Mesendoderm (in vitro differentiated cells): ENCODE data around the gene SPC24.

Experiments used
- DNase-seq: peaks from one replicate; pipeline ENCODE4 v3.0.0; 2013
- H2AK5ac ChIP-seq: 2 replicates; pipeline ENCODE4 v1.6.1; 2013; ENCODE audit warnings: low read length, inconsistent platforms
- H2BK120ac ChIP-seq: 2 replicates; pipeline ENCODE4 v1.6.1; 2013; ENCODE audit warnings: low read depth, mild to moderate bottlenecking, low read length, moderate library complexity, mixed read lengths
- H2BK15ac ChIP-seq: replicated peaks from 2 replicates; pipeline ENCODE4 v1.6.1; 2013; ENCODE audit warnings: low read depth, mild to moderate bottlenecking, moderate library complexity
- H2BK5ac ChIP-seq: 2 replicates; pipeline ENCODE4 v1.6.1; 2013; ENCODE audit warnings: low read length, inconsistent platforms
- H3K18ac ChIP-seq: 2 replicates; pipeline ENCODE4 v1.6.1; 2013; ENCODE audit warnings: mild to moderate bottlenecking, low read length, mixed read lengths
- H3K23ac ChIP-seq: one replicate; pipeline ENCODE4 v1.6.1; 2013; ENCODE audit warnings: low read length
- H3K27ac ChIP-seq: 2 replicates; pipeline ENCODE4 v1.5.1; 2013; ENCODE audit warnings: low read depth, mild to moderate bottlenecking, inconsistent platforms, low read length, moderate library complexity
- H3K27me3 ChIP-seq: 2 replicates; pipeline ENCODE4 v1.6.1; 2013; ENCODE audit warnings: low read length, control low read depth, mild to moderate bottlenecking, inconsistent platforms; ENCODE audit not compliant: insufficient read depth, poor library complexity
- H3K36me3 ChIP-seq: 2 replicates; pipeline ENCODE4 v1.6.1; 2013; ENCODE audit warnings: low read length, inconsistent platforms; ENCODE audit not compliant: control insufficient read depth, insufficient read depth
- H3K4ac ChIP-seq: one replicate; pipeline ENCODE4 v1.6.1; 2013; ENCODE audit warnings: low read depth, mild to moderate bottlenecking, low read length, moderate library complexity
- H3K4me1 ChIP-seq: 2 replicates; pipeline ENCODE4 v1.6.1; 2013; ENCODE audit warnings: low read depth, low read length, inconsistent platforms; ENCODE audit not compliant: control insufficient read depth
- H3K4me2 ChIP-seq: 2 replicates; pipeline ENCODE4 v1.6.1; 2013; ENCODE audit warnings: low read length
- H3K4me3 ChIP-seq: 2 replicates; pipeline ENCODE4 v1.5.1; 2013; ENCODE audit warnings: mild to moderate bottlenecking, low read length
- H3K56ac ChIP-seq: one replicate; pipeline ENCODE4 v1.6.1; 2013; ENCODE audit warnings: low read length
- H3K79me1 ChIP-seq: 2 replicates; pipeline ENCODE4 v1.6.1; 2013; ENCODE audit warnings: low read length, inconsistent platforms
- H3K79me2 ChIP-seq: 2 replicates; pipeline ENCODE4 v1.6.1; 2013; ENCODE audit warnings: mild to moderate bottlenecking, low read length; ENCODE audit not compliant: control insufficient read depth, insufficient read depth
- H3K9ac ChIP-seq: 2 replicates; pipeline ENCODE4 v1.6.1; 2013; ENCODE audit warnings: low read length, inconsistent platforms
- H4K5ac ChIP-seq: one replicate; pipeline ENCODE4 v1.6.1; 2013; ENCODE audit warnings: low read length
- H4K8ac ChIP-seq: one replicate; pipeline ENCODE4 v1.6.1; 2013; ENCODE audit warnings: low read depth, mild to moderate bottlenecking, control low read depth, low read length, moderate library complexity
- WGBS: extraction: QIAGEN DNeasy Blood & Tissue Kit; methylation state at CpG from one replicate; pipeline ENCODE4 v1.1.7; 2013; ENCODE audit warnings: low lambda C conversion rate, missing lambda C conversion rate; ENCODE audit not compliant: insufficient coverage; ENCODE audit errors: extremely low coverage; 5-methylcytosine and 5-hydroxymethylcytosine counted together

The SPC24 gene

DNA sequence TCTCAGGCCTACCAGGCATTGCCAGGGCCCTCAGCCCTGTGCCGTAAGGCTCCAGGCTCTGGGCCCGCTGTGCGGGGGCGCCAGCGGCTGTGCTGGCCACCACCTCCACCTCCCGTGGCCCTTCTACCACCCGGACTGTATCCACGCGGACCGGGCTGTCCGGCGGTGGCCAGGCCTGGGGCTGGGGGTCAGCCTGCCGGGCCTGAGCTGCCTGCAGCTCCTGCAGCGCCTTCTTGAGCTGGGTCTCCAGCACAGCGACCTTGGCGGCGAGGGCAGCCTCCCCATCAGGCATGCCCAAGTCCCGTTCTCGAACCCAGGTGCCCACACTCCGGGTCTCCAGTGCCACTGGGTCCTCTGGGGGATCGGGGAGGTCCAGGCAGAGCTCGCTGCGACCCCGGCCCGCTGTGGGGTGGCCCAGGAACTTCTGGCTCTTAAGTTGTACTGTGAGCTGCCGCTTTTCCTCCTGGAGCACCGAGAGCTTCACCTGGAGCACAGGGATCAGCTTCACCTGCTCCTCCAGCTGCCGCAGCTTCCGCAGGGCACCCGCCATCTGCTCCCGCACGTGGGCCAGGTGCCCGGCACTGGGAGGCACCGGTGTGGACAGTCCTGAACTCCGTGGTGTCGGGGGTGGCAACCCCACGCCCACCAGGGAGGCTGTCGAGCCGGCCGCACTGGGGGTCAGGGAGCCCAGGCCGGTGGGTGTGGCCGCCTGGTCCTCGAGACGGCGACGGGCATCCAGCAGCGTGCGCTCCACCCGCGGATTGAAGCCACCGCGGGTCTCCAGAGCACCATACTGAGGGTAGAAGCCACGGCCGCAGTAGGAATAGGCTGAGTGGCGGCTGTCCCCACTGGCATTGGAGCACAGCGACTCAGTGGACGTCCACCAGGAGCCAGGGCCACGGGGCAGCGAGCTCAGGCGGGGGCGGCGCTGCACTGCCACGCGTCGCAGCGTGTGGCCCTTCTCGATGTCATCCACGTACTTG, 37.7 kb upstream of the SPC24 start:
- Histone ChIP-seq H3K56ac (no peak overlapping the region), H2BK15ac (no peak overlapping the region), H3K79me2 (peaks cover 1% of the 10 kb centered on the region), H4K8ac (no peak overlapping the region), H3K9ac (no peak overlapping the region), H3K4me2 (no peak overlapping the region), H4K5ac (no peak overlapping the region), H2AK5ac (no peak overlapping the region), H2BK120ac (no peak overlapping the region), H3K36me3 (peaks cover 9% of the 10 kb centered on the region), H3K23ac (no peak overlapping the region), H3K79me1 (peaks cover 5% of the 10 kb centered on the region), H3K18ac (no peak overlapping the region), H3K27ac (no peak overlapping the region), H2BK5ac (no peak overlapping the region), H3K4me3 (no peak overlapping the region), H3K4ac (no peak overlapping the region), H3K27me3 (no peaks in the 10 kb centered on the region), H3K4me1 (peaks cover 2% of the 10 kb centered on the region)
- DNase-seq: no peak
- WGBS: no CpG with 5 or more reads among the region's 68 CpGs

DNA sequence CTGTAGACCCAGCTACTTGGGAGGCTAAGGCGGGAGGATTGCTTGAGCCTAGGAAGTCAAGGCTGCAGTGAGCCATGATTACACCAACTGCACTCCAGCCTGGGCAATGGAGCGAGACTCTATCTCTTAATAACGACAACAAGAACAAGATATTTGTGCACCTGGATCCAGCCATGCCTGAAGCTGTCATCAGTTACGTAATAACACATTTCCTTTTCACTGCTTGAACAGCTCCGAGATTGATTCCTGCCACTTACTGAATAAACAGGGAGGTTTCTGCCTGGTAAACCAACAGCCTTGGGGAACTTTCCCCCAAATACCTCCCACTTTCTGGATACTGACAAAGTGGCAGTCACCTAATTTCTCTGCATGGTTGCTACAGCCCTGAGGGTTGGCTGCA, 36.4 kb upstream of the SPC24 start:
- Histone ChIP-seq H3K23ac (no peak overlapping the region), H3K4ac (no peak overlapping the region), H3K79me2 (peaks cover 1% of the 10 kb centered on the region), H4K5ac (no peak overlapping the region), H3K27me3 (no peaks in the 10 kb centered on the region), H3K56ac (no peak overlapping the region), H2BK5ac (no peak overlapping the region), H2BK120ac (no peak overlapping the region), H2AK5ac (no peak overlapping the region), H3K36me3 (peaks cover 9% of the 10 kb centered on the region), H4K8ac (no peak overlapping the region), H3K79me1 (peaks cover 5% of the 10 kb centered on the region), H3K18ac (no peak overlapping the region), H2BK15ac (no peak overlapping the region), H3K9ac (no peak overlapping the region), H3K4me2 (no peak overlapping the region), H3K4me3 (no peak overlapping the region), H3K4me1 (peaks cover 2% of the 10 kb centered on the region), H3K27ac (no peak overlapping the region)
- DNase-seq: no peak
- WGBS: no CpG with 5 or more reads among the region's 5 CpGs

GRCh38 chr19:11191273-11191755, 35.7 kb upstream of the SPC24 start:
- Histone ChIP-seq H3K79me1 (peaks cover 2% of the 10 kb centered on the region), H3K56ac (no peak overlapping the region), H3K23ac (no peak overlapping the region), H2BK120ac (no peak overlapping the region), H3K79me2 (no peaks in the 10 kb centered on the region), H3K27ac (no peak overlapping the region), H3K36me3 (peaks cover 9% of the 10 kb centered on the region), H3K18ac (no peak overlapping the region), H3K4me3 (no peak overlapping the region), H4K5ac (no peak overlapping the region), H4K8ac (no peak overlapping the region), H2AK5ac (no peak overlapping the region), H3K4ac (no peak overlapping the region), H2BK15ac (no peak overlapping the region), H3K4me1 (no peaks in the 10 kb centered on the region), H3K9ac (no peak overlapping the region), H2BK5ac (no peak overlapping the region), H3K27me3 (no peaks in the 10 kb centered on the region), H3K4me2 (no peak overlapping the region)
- DNase-seq: peak; percentile 42
- no CpG with 5 or more reads among the region's 8 CpGs for WGBS

GRCh38 chr19:11190501-11190900, 34.9 kb upstream of the SPC24 start:
- H3K27ac ChIP-seq: no peak overlapping the region
- no peaks in the 10 kb centered on the region for H3K27me3 ChIP-seq
- no peak for DNase-seq
- no peak overlapping the region for H3K23ac ChIP-seq
- no peak overlapping the region for H3K4ac ChIP-seq
- H2AK5ac ChIP-seq: no peak overlapping the region
- H3K4me3 ChIP-seq: no peak overlapping the region
- H3K4me2 ChIP-seq: no peak overlapping the region
- H2BK15ac ChIP-seq: no peak overlapping the region
- no peak overlapping the region for H3K56ac ChIP-seq
- H3K36me3 ChIP-seq: peaks cover 9% of the 10 kb centered on the region
- H3K18ac ChIP-seq: no peak overlapping the region
- H3K4me1 ChIP-seq: no peaks in the 10 kb centered on the region
- H2BK120ac ChIP-seq: no peak overlapping the region
- H2BK5ac ChIP-seq: no peak overlapping the region
- H3K9ac ChIP-seq: no peak overlapping the region
- H4K8ac ChIP-seq: no peak overlapping the region
- H4K5ac ChIP-seq: no peak overlapping the region
- H3K79me2 ChIP-seq: no peaks in the 10 kb centered on the region
- H3K79me1 ChIP-seq: peaks cover 2% of the 10 kb centered on the region
- no CpG with 5 or more reads among the region's 8 CpGs for WGBS

DNA sequence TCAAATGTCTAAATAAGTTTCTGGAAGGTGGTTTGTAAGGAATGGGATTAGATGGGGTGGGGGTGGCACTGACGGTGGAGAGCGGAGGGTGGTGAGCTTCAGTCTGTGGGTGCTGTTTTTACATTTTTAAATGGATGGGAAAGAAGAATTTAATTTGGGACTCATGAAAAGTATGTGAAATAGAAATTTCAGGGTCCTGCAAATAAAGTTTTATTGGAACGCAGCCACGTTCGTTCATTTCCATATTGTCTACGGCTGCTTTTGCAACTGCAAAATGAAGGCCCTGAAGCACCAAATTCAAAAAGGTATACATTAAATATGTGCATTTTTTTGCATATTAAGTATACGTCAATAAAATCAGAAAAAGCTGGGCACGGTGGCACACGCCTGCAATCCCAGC, 31.9 kb upstream of the SPC24 start:
- H3K56ac ChIP-seq: no peak overlapping the region
- H3K36me3 ChIP-seq: peaks cover 4% of the 10 kb centered on the region
- H3K4ac ChIP-seq: no peak overlapping the region
- no peak overlapping the region for H3K27ac ChIP-seq
- no peak overlapping the region for H4K8ac ChIP-seq
- H3K4me2 ChIP-seq: no peak overlapping the region
- no peak overlapping the region for H2AK5ac ChIP-seq
- H2BK120ac ChIP-seq: no peak overlapping the region
- DNase-seq: no peak
- H4K5ac ChIP-seq: no peak overlapping the region
- no peak overlapping the region for H3K18ac ChIP-seq
- H3K79me1 ChIP-seq: no peaks in the 10 kb centered on the region
- no peak overlapping the region for H3K23ac ChIP-seq
- no peak overlapping the region for H2BK15ac ChIP-seq
- no peak overlapping the region for H2BK5ac ChIP-seq
- no peak overlapping the region for H3K4me3 ChIP-seq
- no CpG with 5 or more reads among the region's 9 CpGs for WGBS
- H3K79me2 ChIP-seq: no peaks in the 10 kb centered on the region
- no peaks in the 10 kb centered on the region for H3K4me1 ChIP-seq
- no peaks in the 10 kb centered on the region for H3K27me3 ChIP-seq
- H3K9ac ChIP-seq: no peak overlapping the region
